D341Med (cell line): ENCODE results near the gene SIAH3.
"Not testable (repeated sequence)": the region's sequence is repeated elsewhere in the genome, so short reads cannot be mapped to it uniquely, and the experiment has no call there.

Experiments
- DNase-seq: peaks from one replicate; pipeline ENCODE4 v3.0.0; 2012; ENCODE audit warnings: low spot score

The SIAH3 gene

GRCh38 chr13:45851171-45851921, at the start of gene SIAH3:
Gene SIAH3 (minus strand): TSS chr13:45851753. CDS start chr13:45851629, 124 bp downstream.
- DNase-seq, result peak; percentile 69

- DNase-seq, result no peak
Measured at GRCh38 chr13:45899406-45899805, 47.9 kb upstream of the SIAH3 start.

- no peak for DNase-seq
Measured at GRCh38 chr13:45897562-45897961, 46.0 kb upstream of the SIAH3 start.

- DNase-seq, result no peak
Measured at GRCh38 chr13:45896285-45896684, 44.7 kb upstream of the SIAH3 start.

- DNase-seq, result no peak
Measured at GRCh38 chr13:45895881-45896280, 44.3 kb upstream of the SIAH3 start.

- no peak for DNase-seq
Measured at GRCh38 chr13:45892513-45892912, 41.0 kb upstream of the SIAH3 start.

GRCh38 chr13:45889590-45890243, 38.2 kb upstream of the SIAH3 start:
- DNase-seq, result no peak

- DNase-seq, result no peak
Measured at GRCh38 chr13:45886466-45886865, 34.9 kb upstream of the SIAH3 start.

GRCh38 chr13:45885194-45885593, 33.6 kb upstream of the SIAH3 start:
- no peak for DNase-seq

GRCh38 chr13:45882626-45883025, 31.1 kb upstream of the SIAH3 start:
- DNase-seq, result no peak

- DNase-seq, result no peak
Measured at GRCh38 chr13:45881353-45881752, 29.8 kb upstream of the SIAH3 start.

- no peak for DNase-seq
Measured at GRCh38 chr13:45880242-45880641, 28.7 kb upstream of the SIAH3 start.

GRCh38 chr13:45879666-45880065, 28.1 kb upstream of the SIAH3 start:
- peak; percentile 40 for DNase-seq

- DNase-seq, result no peak
Measured at GRCh38 chr13:45878966-45879365, 27.4 kb upstream of the SIAH3 start.

- no peak for DNase-seq
Measured at GRCh38 chr13:45876781-45877180, 25.2 kb upstream of the SIAH3 start.

GRCh38 chr13:45875951-45876350, 24.4 kb upstream of the SIAH3 start:
- no peak for DNase-seq

- DNase-seq, result no peak
Measured at GRCh38 chr13:45873491-45874325, 22.2 kb upstream of the SIAH3 start.

GRCh38 chr13:45872566-45872965, 21.0 kb upstream of the SIAH3 start:
- DNase-seq, result no peak

- DNase-seq, result not testable (repeated sequence)
Measured at GRCh38 chr13:45871201-45871600, 19.6 kb upstream of the SIAH3 start.

GRCh38 chr13:45870232-45870631, 18.7 kb upstream of the SIAH3 start:
- no peak for DNase-seq

GRCh38 chr13:45865414-45865813, 13.9 kb upstream of the SIAH3 start:
- DNase-seq, result no peak

- no peak for DNase-seq
Measured at GRCh38 chr13:45863709-45864590, 12.4 kb upstream of the SIAH3 start.
